AG10803 (cell line): ENCODE results near the gene SCAP.
A peak's percentile ranks its signal among the peaks of the same experiment; 100 is the strongest.

Experiments used
- DNase-seq: peaks from one replicate; pipeline ENCODE4 v3.0.0; 2010; ENCODE audit warnings: low read depth
- H3K4me3 ChIP-seq: 2 replicates; pipeline ENCODE4 v1.5.1; 2011; ENCODE audit warnings: mild to moderate bottlenecking, low read length, control low read depth
- CTCF ChIP-seq: conservative IDR thresholded peaks from 2 replicates; pipeline ENCODE4 v1.5.1; 2011; ENCODE audit warnings: mild to moderate bottlenecking, low read length, control low read depth, inconsistent platforms

The SCAP gene

GRCh38 chr3:47424434-47425382 lies 51.0 kb downstream of the SCAP start:
- DNase-seq, result no peak
- H3K4me3 ChIP-seq, result no peak overlapping the region
- TF ChIP-seq CTCF, result no peak

- H3K4me3 ChIP-seq, result no peak overlapping the region
- TF ChIP-seq CTCF, result no peak
- DNase-seq, result no peak
Observed at GRCh38 chr3:47423548-47424145, 52.1 kb downstream of the SCAP start.

- DNase-seq, result no peak
- no peak for TF ChIP-seq CTCF
- no peak overlapping the region for H3K4me3 ChIP-seq
Observed at GRCh38 chr3:47422743-47423142, 53.0 kb downstream of the SCAP start.

- TF ChIP-seq CTCF, result peak; percentile 33
- no peak overlapping the region for H3K4me3 ChIP-seq
- DNase-seq, result peak; percentile 27
Observed at GRCh38 chr3:47421741-47422649, 53.7 kb downstream of the SCAP start.

- DNase-seq, result peak; percentile 87
- H3K4me3 ChIP-seq, result no peak overlapping the region
- TF ChIP-seq CTCF, result peak; percentile 97
Observed at GRCh38 chr3:47420511-47421484, 54.9 kb downstream of the SCAP start.

GRCh38 chr3:47420044-47420430 lies 55.7 kb downstream of the SCAP start:
- DNase-seq, result no peak
- no peak overlapping the region for H3K4me3 ChIP-seq
- no peak for TF ChIP-seq CTCF
